Hepatocyte (in vitro differentiated cells): Measurements from ENCODE around the gene SPON1.

Experiments used
- CTCF ChIP-seq: fragments of 200-600 bp; sonication (generic); IDR thresholded peaks from 2 replicates; pipeline ENCODE4 v1.5.1; 2016; ENCODE audit warnings: antibody characterized with exemption, mild to moderate bottlenecking; ENCODE audit not compliant: poor library complexity
- EZH2phosphoT487 ChIP-seq: fragments of 200-600 bp; sonication (generic); IDR thresholded peaks from one replicate; pipeline ENCODE4 v1.6.1; 2018; ENCODE audit warnings: antibody characterized with exemption, mild to moderate bottlenecking, low read depth, moderate library complexity; ENCODE audit not compliant: unreplicated experiment, severe bottlenecking

GRCh38 chr11:13955971-13956421 lies 6.5 kb upstream of the SPON1 start:
- TF ChIP-seq CTCF (peak; percentile 93), EZH2phosphoT487 (no peak)
